IPS-18c (cell line): ENCODE measurements around the gene E2F4.
A peak's percentile ranks its signal among the peaks of the same experiment; 100 is the strongest.

Experiments used
- H3K4me3 ChIP-seq: 2 replicates; pipeline ENCODE4 v1.7.0; 2013; ENCODE audit warnings: low read depth, mild to moderate bottlenecking, low read length, moderate library complexity; ENCODE audit not compliant: insufficient read depth
- H3K9me3 ChIP-seq: one replicate; pipeline ENCODE4 v1.6.1; 2013; ENCODE audit warnings: mild to moderate bottlenecking, low read length, moderate library complexity; ENCODE audit not compliant: control insufficient read depth, insufficient read depth

E2F4 gene

GRCh38 chr16:67248073-67248400 is 56.1 kb downstream of the E2F4 start:
- H3K9me3 ChIP-seq = no peaks in the 10 kb centered on the region
- peak overlapping the region; percentile 71 for H3K4me3 ChIP-seq
